ENCODE measurements around the gene UBE2N.

UBE2N gene

GRCh38 chr12:93358058-93358457 lies 83.7 kb downstream of the UBE2N start:
- H3K9me3 ChIP-seq (ENCODE audit: insufficient read depth, low read length), result no peaks in the 10 kb centered on the region
- no peak overlapping the region for H3K4me3 ChIP-seq (ENCODE audit: insufficient read depth, low read length, poor library complexity, severe bottlenecking)
- no peak overlapping the region for H3K4me2 ChIP-seq (ENCODE audit: low read depth, low read length, poor library complexity, severe bottlenecking)
- H3K36me3 ChIP-seq (ENCODE audit: low read length), result no peaks in the 10 kb centered on the region
- no peak overlapping the region for H3K27ac ChIP-seq (ENCODE audit: low read depth, low read length)
- no peaks in the 10 kb centered on the region for H3K9me2 ChIP-seq (replicated peaks; ENCODE audit: insufficient read depth, low read length)
- TF ChIP-seq EZH2phosphoT487 (conservative IDR thresholded peaks at IDR 0.05; ENCODE audit: low read length) (no peak), CTCF (IDR thresholded peaks at IDR 0.05; ENCODE audit: insufficient read depth, low read length, poor library complexity, severe bottlenecking) (no peak)
- no peak overlapping the region for H2AFZ ChIP-seq (ENCODE audit: low read depth, low read length, severe bottlenecking)
- no peak overlapping the region for H3K9ac ChIP-seq (ENCODE audit: low read length)
- no peaks in the 10 kb centered on the region for H3K79me2 ChIP-seq (ENCODE audit: insufficient read depth, low read length)
- no peaks in the 10 kb centered on the region for H4K20me1 ChIP-seq (ENCODE audit: low read depth, low read length)
- no peaks in the 10 kb centered on the region for H3K27me3 ChIP-seq (ENCODE audit: low read length)
- H3F3A ChIP-seq (ENCODE audit: insufficient read depth), result no peaks in the 10 kb centered on the region

GRCh38 chr12:93356214-93356613 lies 85.5 kb downstream of the UBE2N start:
- Histone ChIP-seq H4K20me1 (ENCODE audit: low read depth, low read length) (no peaks in the 10 kb centered on the region), H3K4me3 (ENCODE audit: insufficient read depth, low read length, poor library complexity, severe bottlenecking) (no peak overlapping the region), H3K4me2 (ENCODE audit: low read depth, low read length, poor library complexity, severe bottlenecking) (no peak overlapping the region), H3F3A (ENCODE audit: insufficient read depth) (no peaks in the 10 kb centered on the region), H3K27ac (ENCODE audit: low read depth, low read length) (no peak overlapping the region), H2AFZ (ENCODE audit: low read depth, low read length, severe bottlenecking) (no peak overlapping the region), H3K36me3 (ENCODE audit: low read length) (no peaks in the 10 kb centered on the region), H3K9me3 (ENCODE audit: insufficient read depth, low read length) (no peaks in the 10 kb centered on the region), H3K27me3 (ENCODE audit: low read length) (no peaks in the 10 kb centered on the region), H3K9me2 (replicated peaks; ENCODE audit: insufficient read depth, low read length) (no peaks in the 10 kb centered on the region), H3K79me2 (ENCODE audit: insufficient read depth, low read length) (no peaks in the 10 kb centered on the region), H3K9ac (ENCODE audit: low read length) (no peak overlapping the region)
- TF ChIP-seq EZH2phosphoT487 (conservative IDR thresholded peaks at IDR 0.05; ENCODE audit: low read length) (no peak), CTCF (IDR thresholded peaks at IDR 0.05; ENCODE audit: insufficient read depth, low read length, poor library complexity, severe bottlenecking) (no peak)
